Middle frontal gyrus (tissue), 1 donor: ENCODE data around the gene LRRC61.
"Not testable (repeated sequence)": the region's sequence is repeated elsewhere in the genome, so short reads cannot be mapped to it uniquely, and the experiment has no call there.

Source experiments
- DNase-seq: peaks from one replicate; pipeline ENCODE4 v3.0.0-alpha.2; 2015; ENCODE audit warnings: low spot score; ENCODE audit errors: extremely low spot score

LRRC61 gene

GRCh38 chr7:150322833-150323681, at the start of gene LRRC61, which contains the start of gene ACTR3C:
TSS of gene LRRC61 (plus strand) at chr7:150323355. CDS start at chr7:150336862, 13,507 bp downstream.
TSS of gene ACTR3C (minus strand) at chr7:150323545. CDS start at chr7:150295296, 28,249 bp downstream.
- DNase-seq = no peak

GRCh38 chr7:150276132-150276695, 46.9 kb upstream of the LRRC61 start:
- not testable (repeated sequence) for DNase-seq

- DNase-seq = not testable (repeated sequence)
Measured at GRCh38 chr7:150278383-150278782, 44.8 kb upstream of the LRRC61 start.

- DNase-seq = not testable (repeated sequence)
Measured at GRCh38 chr7:150281681-150282403, 41.3 kb upstream of the LRRC61 start.

GRCh38 chr7:150283111-150283510, 40.0 kb upstream of the LRRC61 start:
- DNase-seq = not testable (repeated sequence)

GRCh38 chr7:150283608-150284007, 39.5 kb upstream of the LRRC61 start:
- not testable (repeated sequence) for DNase-seq

GRCh38 chr7:150285849-150286754, 37.1 kb upstream of the LRRC61 start:
- DNase-seq = not testable (repeated sequence)

- not testable (repeated sequence) for DNase-seq
Measured at GRCh38 chr7:150287815-150288214, 35.3 kb upstream of the LRRC61 start.

GRCh38 chr7:150288816-150289215, 34.3 kb upstream of the LRRC61 start:
- DNase-seq = not testable (repeated sequence)

- DNase-seq = not testable (repeated sequence)
Measured at GRCh38 chr7:150290317-150290716, 32.8 kb upstream of the LRRC61 start.

- not testable (repeated sequence) for DNase-seq
Measured at GRCh38 chr7:150295027-150295426, 28.1 kb upstream of the LRRC61 start.

GRCh38 chr7:150295614-150296013, 27.5 kb upstream of the LRRC61 start:
- not testable (repeated sequence) for DNase-seq

- DNase-seq = not testable (repeated sequence)
Measured at GRCh38 chr7:150296802-150297201, 26.4 kb upstream of the LRRC61 start.

- DNase-seq = not testable (repeated sequence)
Measured at GRCh38 chr7:150297978-150298377, 25.2 kb upstream of the LRRC61 start.

- DNase-seq = not testable (repeated sequence)
Measured at GRCh38 chr7:150302908-150303310, 20.2 kb upstream of the LRRC61 start.

- not testable (repeated sequence) for DNase-seq
Measured at GRCh38 chr7:150304499-150305258, 18.5 kb upstream of the LRRC61 start.

GRCh38 chr7:150305259-150305902, 17.8 kb upstream of the LRRC61 start:
- not testable (repeated sequence) for DNase-seq

- DNase-seq = not testable (repeated sequence)
Measured at GRCh38 chr7:150305903-150306284, 17.3 kb upstream of the LRRC61 start.

GRCh38 chr7:150306377-150306776, 16.8 kb upstream of the LRRC61 start:
- not testable (repeated sequence) for DNase-seq
